T-cell (primary cell): Measurements from ENCODE around the gene SH2D1B. TPM values are rescaled to one million over a fixed set of nuclear protein-coding genes. Genes with fewer than 3 reads are reported as not detected.
A peak's percentile ranks its signal among the peaks of the same experiment; 100 is the strongest.
"Not testable (repeated sequence)": the region's sequence is repeated elsewhere in the genome, so short reads cannot be mapped to it uniquely, and the experiment has no call there.

Experiments
- ATAC-seq, 4 experiments: fragments of 200-7000 bp in 3 of 4; fragments of 150-1000 bp in 1 of 4; cut with Tn5 transposase; replicated peaks in 1 of 4; 1 replicate in 3 of 4; 2 replicates in 1 of 4; pipeline ENCODE4 v1.10.0; 2021; ENCODE audit warnings: moderate library complexity in 3 of 4, mild to moderate bottlenecking in 2 of 4, moderate number of reproducible peaks in 1 of 4
- CTCF ChIA-PET, 2 donors: fragments of 300-600 bp; sonication (Branson Sonifier 250); formaldehyde crosslinking; loops; one replicate each; lab custom pipeline; 2022; ENCODE audit warnings: antibody characterized with exemption in 2 of 2; lab: Charles Lee
- POLR2A ChIA-PET, 2 donors: fragments of 300-600 bp; sonication (Branson Sonifier 250); formaldehyde crosslinking; loops; one replicate each; lab custom pipeline; 2022; ENCODE audit warnings: antibody characterized with exemption in 2 of 2; lab: Charles Lee
- DNase-seq, 35 experiments: peaks; one replicate each; pipeline versions ENCODE4 v3.0.0 to v3.0.0-alpha.2; 2013 to 2023
- H3K27ac ChIP-seq: one replicate; pipeline ENCODE4 v1.5.1; 2013; ENCODE audit warnings: low read length
- H3K27me3 ChIP-seq, 2 experiments: replicated peaks in 1 of 2; 1 replicate in 1 of 2; 2 replicates in 1 of 2; pipeline versions ENCODE4 v1.6.1 to v1.7.0; 2013; ENCODE audit warnings: low read length in 1 of 2, mixed read lengths in 1 of 2; ENCODE audit not compliant: control insufficient read depth in 2 of 2, insufficient read depth in 2 of 2; ENCODE audit errors: extremely low read depth in 1 of 2
- H3K36me3 ChIP-seq, 2 donors: 1 replicate in 1 of 2; 2 replicates in 1 of 2; pipeline versions ENCODE4 v1.6.1 to v1.7.0; 2013; ENCODE audit warnings: low read length in 1 of 2; ENCODE audit not compliant: control insufficient read depth in 2 of 2, insufficient read depth in 1 of 2; ENCODE audit errors: extremely low read depth in 1 of 2
- H3K4me1 ChIP-seq, 2 experiments: 1 replicate in 1 of 2; 2 replicates in 1 of 2; pipeline versions ENCODE4 v1.6.1 to v1.7.0; 2013; ENCODE audit warnings: low read length in 2 of 2, mixed read lengths in 1 of 2; ENCODE audit not compliant: insufficient read depth in 2 of 2, control insufficient read depth in 1 of 2; ENCODE audit errors: extremely low read depth in 1 of 2
- H3K4me3 ChIP-seq, 2 donors: 1 replicate in 1 of 2; 2 replicates in 1 of 2; pipeline versions ENCODE4 v1.5.1 to v1.7.0; 2013; ENCODE audit warnings: mild to moderate bottlenecking in 2 of 2, low read length in 1 of 2, moderate library complexity in 1 of 2; ENCODE audit not compliant: control insufficient read depth in 1 of 2; ENCODE audit errors: extremely low read depth in 1 of 2
- H3K9me3 ChIP-seq: 2 replicates; pipeline ENCODE4 v1.7.0; 2013
- H3K27ac Mint-ChIP-seq, 2 donors: one replicate each; pipeline ENCODE4 v1.8.0; 2020 to 2021; ENCODE audit warnings: mild to moderate bottlenecking in 2 of 2, mixed read lengths in 2 of 2
- H3K27me3 Mint-ChIP-seq, 2 donors: one replicate each; pipeline ENCODE4 v1.8.0; 2021 to 2022; ENCODE audit warnings: mixed read lengths in 2 of 2
- H3K36me3 Mint-ChIP-seq: one replicate; pipeline ENCODE4 v1.8.0; 2021; ENCODE audit warnings: mixed read lengths
- H3K4me1 Mint-ChIP-seq, 3 donors: one replicate each; pipeline ENCODE4 v1.8.0; 2020 to 2022; ENCODE audit warnings: mixed read lengths in 3 of 3, mild to moderate bottlenecking in 1 of 3
- H3K4me3 Mint-ChIP-seq, 3 donors: one replicate each; pipeline ENCODE4 v1.8.0; 2020 to 2022; ENCODE audit warnings: mild to moderate bottlenecking in 3 of 3, mixed read lengths in 3 of 3, moderate library complexity in 3 of 3
- H3K9me3 Mint-ChIP-seq, 3 donors: one replicate each; pipeline ENCODE4 v1.8.0; 2020 to 2022; ENCODE audit warnings: mixed read lengths in 3 of 3
- whole genome bisulfite sequencing: methylation state at CpG from one replicate; pipeline ENCODE4 v1.1.5; 2013; ENCODE audit warnings: missing lambda C conversion rate; ENCODE audit not compliant: insufficient coverage; 5-methylcytosine and 5-hydroxymethylcytosine counted together
- total RNA-seq, 35 experiments: library from RNA in 6 of 35; stranded (reverse) in 6 of 35; fragments of 120-200 nt in 1 of 35; gene quantifications; one replicate each; pipeline versions ENCODE4 v1.2.1 to v1.2.4 and lab custom pipeline; 2013 to 2026

Gene SH2D1B
- total RNA-seq (1 to 10 TPM in 1 of 5 donors, under 1 TPM in 4; 0.20 to 1.5 (median 0.66) TPM), total RNA-seq (lab: John Stamatoyannopoulos, UW) (0 to 5.1 (median 0.63) reads per million in 29 experiments)
- total RNA-seq (2013), result 0.37 TPM

GRCh38 chr1:162412002-162412401 is at the start of gene SH2D1B:
Gene SH2D1B, minus strand, starts transcription at chr1:162412136. Its CDS starts 120 bp downstream, at chr1:162412016.
- DNase-seq (peak in 1 of 35 experiments; percentile 21), ATAC-seq (no peak)
- no peak within 1 kb of the TSS for H3K27ac ChIP-seq
- H3K4me3 ChIP-seq, result no peak within 1 kb of the TSS
- H3K4me1 ChIP-seq, result no peaks in the 10 kb centered on the region
- no peaks in the 10 kb centered on the region for H3K36me3 ChIP-seq
- no peaks in the 10 kb centered on the region for H3K9me3 ChIP-seq
- H3K9me3 Mint-ChIP-seq, result no peaks in the 10 kb centered on the region
- peaks cover 0 to 11% of the 10 kb centered on the region in 2 experiments for H3K27me3 ChIP-seq
- peaks cover 24 to 25% of the 10 kb centered on the region in 2 donors for H3K27me3 Mint-ChIP-seq
- WGBS, result 82% methylated on average over 3 of the region's 3 CpGs
- no peak within 1 kb of the TSS for H3K27ac Mint-ChIP-seq
- POLR2A ChIA-PET, result interaction anchor here in 1 of 2 donors (0.6 kb wide), 1 partner anchor 17 kb away, joined by 5 read pairs; no protein-coding TSS in a partner anchor
- H3K4me1 Mint-ChIP-seq, result no peaks in the 10 kb centered on the region
- CTCF ChIA-PET, result no interaction called here
- no peaks in the 10 kb centered on the region for H3K36me3 Mint-ChIP-seq
- H3K4me3 Mint-ChIP-seq, result peak within 1 kb of the TSS in 1 of 3 donors; percentile 32

- no peak overlapping the region for H3K4me3 Mint-ChIP-seq
These were observed 46.3 kb upstream of the SH2D1B start for GRCh38 chr1:162458236-162458635.

GRCh38 chr1:162456323-162456722 is 44.4 kb upstream of the SH2D1B start:
- ATAC-seq (no peak), DNase-seq (no peak)
- H3K4me1 ChIP-seq, result no peaks in the 10 kb centered on the region
- CTCF ChIA-PET, result no interaction called here
- POLR2A ChIA-PET, result interaction anchor here in 1 of 2 donors (0.7 kb wide), 1 partner anchor 565 kb away, joined by 3 read pairs; no protein-coding TSS in a partner anchor
- WGBS, result no CpG with 5 or more reads among the region's 4 CpGs
- H3K27me3 ChIP-seq, result no peaks in the 10 kb centered on the region
- Mint-ChIP-seq H3K9me3 (peaks cover 0 to 4% (median 0%) of the 10 kb centered on the region in 3 donors), H3K36me3 (no peaks in the 10 kb centered on the region), H3K27ac (no peak overlapping the region), H3K4me1 (no peaks in the 10 kb centered on the region), H3K4me3 (no peak overlapping the region), H3K27me3 (peaks cover 5 to 7% of the 10 kb centered on the region in 2 donors)
- H3K4me3 ChIP-seq, result no peak overlapping the region
- H3K9me3 ChIP-seq, result no peaks in the 10 kb centered on the region
- no peaks in the 10 kb centered on the region for H3K36me3 ChIP-seq
- H3K27ac ChIP-seq, result no peak overlapping the region

More at GRCh38 chr1:162458236-162458635, 46.3 kb upstream of the SH2D1B start:
- CTCF ChIA-PET, result no interaction called here
- Histone ChIP-seq H3K36me3 (no peaks in the 10 kb centered on the region), H3K4me3 (no peak overlapping the region), H3K4me1 (no peaks in the 10 kb centered on the region), H3K27me3 (no peaks in the 10 kb centered on the region), H3K27ac (no peak overlapping the region), H3K9me3 (no peaks in the 10 kb centered on the region)
- Mint-ChIP-seq H3K36me3 (no peaks in the 10 kb centered on the region), H3K27ac (no peak overlapping the region), H3K27me3 (peaks cover 3 to 4% of the 10 kb centered on the region in 2 donors), H3K4me1 (no peaks in the 10 kb centered on the region), H3K9me3 (peaks cover 0 to 4% (median 0%) of the 10 kb centered on the region in 3 donors)
- DNase-seq, result no peak
- POLR2A ChIA-PET, result no interaction called here
- no peak for ATAC-seq
- no CpG with 5 or more reads among the region's 5 CpGs for WGBS

GRCh38 chr1:162454361-162454760 is 42.4 kb upstream of the SH2D1B start:
- not testable (repeated sequence) for H3K9me3 ChIP-seq

GRCh38 chr1:162446946-162447345 is 35.0 kb upstream of the SH2D1B start:
- Histone ChIP-seq H3K36me3 (no peaks in the 10 kb centered on the region), H3K27me3 (peaks cover 0 to 24% of the 10 kb centered on the region in 2 experiments), H3K27ac (no peak overlapping the region), H3K4me1 (no peaks in the 10 kb centered on the region), H3K4me3 (no peak overlapping the region), H3K9me3 (no peaks in the 10 kb centered on the region)
- POLR2A ChIA-PET, result no interaction called here
- Mint-ChIP-seq H3K36me3 (no peaks in the 10 kb centered on the region), H3K9me3 (no peaks in the 10 kb centered on the region), H3K4me1 (no peaks in the 10 kb centered on the region), H3K27me3 (peaks cover 36 to 59% of the 10 kb centered on the region in 2 donors), H3K4me3 (no peak overlapping the region), H3K27ac (no peak overlapping the region)
- WGBS, result no CpG with 5 or more reads among the region's 2 CpGs
- no peak for ATAC-seq
- CTCF ChIA-PET, result no interaction called here
- no peak for DNase-seq

More at GRCh38 chr1:162454361-162454760, 42.4 kb upstream of the SH2D1B start:
- H3K36me3 ChIP-seq, CTCF ChIA-PET, H3K4me3 ChIP-seq, POLR2A ChIA-PET, H3K27me3 ChIP-seq, H3K9me3 Mint-ChIP-seq, H3K4me1 ChIP-seq, ATAC-seq, H3K27ac Mint-ChIP-seq, H3K4me3 Mint-ChIP-seq, H3K27ac ChIP-seq, H3K36me3 Mint-ChIP-seq, H3K4me1 Mint-ChIP-seq, DNase-seq: not testable (repeated sequence)
- peaks cover 8 to 12% of the 10 kb centered on the region in 2 donors for H3K27me3 Mint-ChIP-seq
- WGBS, result no CpG with 5 or more reads among the region's 3 CpGs

- ChIA-PET CTCF (no interaction called here), POLR2A (no interaction called here)
- Mint-ChIP-seq H3K27me3 (peaks cover 40 to 67% of the 10 kb centered on the region in 2 donors), H3K36me3 (no peaks in the 10 kb centered on the region), H3K9me3 (no peaks in the 10 kb centered on the region), H3K4me3 (no peak overlapping the region), H3K27ac (no peak overlapping the region), H3K4me1 (no peaks in the 10 kb centered on the region)
- DNase-seq (no peak), ATAC-seq (no peak)
- Histone ChIP-seq H3K27ac (no peak overlapping the region), H3K4me3 (no peak overlapping the region), H3K9me3 (no peaks in the 10 kb centered on the region), H3K27me3 (peaks cover 0 to 30% of the 10 kb centered on the region in 2 experiments), H3K36me3 (no peaks in the 10 kb centered on the region), H3K4me1 (no peaks in the 10 kb centered on the region)
These were observed 33.0 kb upstream of the SH2D1B start for GRCh38 chr1:162444903-162445302.
